HEK293 (cell line): Measurements from ENCODE around the gene APLP2.
A peak's percentile ranks its signal among the peaks of the same experiment; 100 is the strongest.

Experiments
- CTCF ChIA-PET: fragments of 350-600 bp; formaldehyde crosslinking; extraction: SDS; loops from one replicate; lab custom pipeline; 2021; ENCODE audit warnings: antibody characterized with exemption; lab: Yijun Ruan, JAX
- POLR2A ChIA-PET: fragments of 300-600 bp; formaldehyde crosslinking; extraction: SDS; loops from one replicate; lab custom pipeline; 2020; ENCODE audit warnings: antibody characterized with exemption, inconsistent platforms; lab: Yijun Ruan, JAX
- H3K27ac ChIP-seq: fragments of 200-500 bp; sonication (Bioruptor generic); 2 replicates; pipeline ENCODE4 v1.5.1; 2014; ENCODE audit warnings: low read depth, low read length, control low read depth, inconsistent platforms; ENCODE audit errors: extremely low read depth
- H3K36me3 ChIP-seq, 2 experiments: fragments of 200-500 bp in 1 of 2; sonication (Bioruptor generic) in 1 of 2; 1 replicate in 1 of 2; 2 replicates in 1 of 2; pipeline ENCODE4 v1.5.1; 2014 to 2017; ENCODE audit warnings: inconsistent platforms in 2 of 2, low read length in 2 of 2; ENCODE audit not compliant: control insufficient read depth in 2 of 2, insufficient read depth in 1 of 2
- H3K4me1 ChIP-seq: fragments of 200-500 bp; sonication (Bioruptor generic); 2 replicates; pipeline ENCODE4 v1.5.1; 2014; ENCODE audit warnings: mild to moderate bottlenecking, low read length, inconsistent platforms; ENCODE audit not compliant: control insufficient read depth, insufficient read depth
- H3K4me3 ChIP-seq: 2 replicates; pipeline ENCODE4 v1.5.1; 2011; ENCODE audit warnings: low read depth, mild to moderate bottlenecking, control low read depth, low read length, moderate library complexity
- H3K9me3 ChIP-seq: fragments of 200-500 bp; sonication (Bioruptor generic); 2 replicates; pipeline ENCODE4 v1.5.1; 2014; ENCODE audit warnings: low read depth, low read length, inconsistent platforms; ENCODE audit not compliant: control insufficient read depth, insufficient read depth
- PRDM1 ChIP-seq: fragments of 450-650 bp; formaldehyde crosslinking; IDR thresholded peaks from 2 replicates; pipeline ENCODE4; 2016; ENCODE audit warnings: missing biosample characterization, missing genetic modification characterization
- RBAK ChIP-seq: fragments of 450-650 bp; formaldehyde crosslinking; IDR thresholded peaks from 2 replicates; pipeline ENCODE4 v1.5.1; 2016; ENCODE audit warnings: missing biosample characterization, missing genetic modification characterization
- TCF7L2 ChIP-seq: IDR thresholded peaks from 2 replicates; pipeline ENCODE4 v1.6.1; 2011; ENCODE audit warnings: low read depth, mild to moderate bottlenecking, inconsistent platforms, low read length, moderate library complexity, borderline replicate concordance
- YY1 ChIP-seq: fragments of 450-650 bp; formaldehyde crosslinking; IDR thresholded peaks from 2 replicates; pipeline ENCODE4 v1.5.1; 2018; ENCODE audit warnings: missing biosample characterization, missing genetic modification characterization
- ZBTB17 ChIP-seq: fragments of 450-650 bp; formaldehyde crosslinking; IDR thresholded peaks from 2 replicates; pipeline ENCODE4 v1.5.1; 2016; ENCODE audit warnings: missing biosample characterization, missing genetic modification characterization
- ZNF157 ChIP-seq: fragments of 450-650 bp; formaldehyde crosslinking; IDR thresholded peaks from 2 replicates; pipeline ENCODE4 v1.5.1; 2016; ENCODE audit warnings: missing biosample characterization, missing genetic modification characterization
- ZNF302 ChIP-seq: fragments of 450-650 bp; formaldehyde crosslinking; IDR thresholded peaks from 2 replicates; pipeline ENCODE4 v1.5.1; 2016; ENCODE audit warnings: missing biosample characterization, missing genetic modification characterization, low read depth
- ZNF335 ChIP-seq: fragments of 450-650 bp; formaldehyde crosslinking; conservative IDR thresholded peaks from 2 replicates; pipeline ENCODE4 v1.5.1; 2016; ENCODE audit warnings: missing biosample characterization, missing genetic modification characterization
- ZNF366 ChIP-seq: fragments of 450-650 bp; formaldehyde crosslinking; conservative IDR thresholded peaks from 2 replicates; pipeline ENCODE4 v1.5.1; 2016; ENCODE audit warnings: missing biosample characterization, missing genetic modification characterization
- ZNF600 ChIP-seq: fragments of 450-650 bp; formaldehyde crosslinking; IDR thresholded peaks from 2 replicates; pipeline ENCODE4 v1.5.1; 2016; ENCODE audit warnings: missing biosample characterization, missing genetic modification characterization
- TF ChIP-seq, protein P1 (sequence below): fragments of 450-650 bp; formaldehyde crosslinking; IDR thresholded peaks from 2 replicates; pipeline ENCODE4 v1.5.1; 2017; ENCODE audit warnings: missing biosample characterization, missing genetic modification characterization
- TF ChIP-seq, protein P2 (sequence below): fragments of 450-650 bp; formaldehyde crosslinking; IDR thresholded peaks from 2 replicates; pipeline ENCODE4 v1.5.1; 2016; ENCODE audit warnings: missing biosample characterization, missing genetic modification characterization
- TF ChIP-seq, protein P3 (sequence below): fragments of 450-650 bp; formaldehyde crosslinking; IDR thresholded peaks from 2 replicates; pipeline ENCODE4 v1.5.1; 2017; ENCODE audit warnings: missing biosample characterization, missing genetic modification characterization
- TF ChIP-seq, protein P4 (sequence below): fragments of 450-650 bp; formaldehyde crosslinking; IDR thresholded peaks from 2 replicates; pipeline ENCODE4 v1.5.1; 2016; ENCODE audit warnings: missing biosample characterization, missing genetic modification characterization
- TF ChIP-seq, protein P5 (sequence below): fragments of 450-650 bp; formaldehyde crosslinking; IDR thresholded peaks from 2 replicates; pipeline ENCODE4 v1.5.1; 2016; ENCODE audit warnings: missing biosample characterization, missing genetic modification characterization
- TF ChIP-seq, protein P6 (sequence below): fragments of 450-650 bp; formaldehyde crosslinking; IDR thresholded peaks from 2 replicates; pipeline ENCODE4 v1.5.1; 2016; ENCODE audit warnings: missing biosample characterization, missing genetic modification characterization, low read depth

APLP2 gene

DNA sequence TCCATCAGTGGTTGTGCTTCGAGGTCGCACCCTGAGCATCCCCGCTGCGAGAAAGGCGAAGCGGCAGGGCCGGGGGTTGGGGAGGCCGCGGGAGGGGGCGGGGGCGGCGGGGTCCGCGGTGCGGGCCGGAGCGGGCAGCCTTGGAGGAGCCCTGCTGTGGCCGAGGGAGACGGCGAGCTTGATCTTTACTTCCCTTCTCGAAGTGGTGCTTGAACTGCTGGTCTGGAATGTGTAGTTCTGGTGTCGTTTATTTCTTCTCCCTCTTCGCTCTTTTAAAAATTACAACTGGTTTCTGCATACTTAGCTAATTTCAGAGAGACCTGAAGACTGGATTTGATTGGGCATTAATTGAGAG, 1.1 kb downstream of the APLP2 start:
- H3K4me1 ChIP-seq = no peaks in the 10 kb centered on the region
- H3K4me3 ChIP-seq = peak overlapping the region; percentile 93
- H3K9me3 ChIP-seq = no peaks in the 10 kb centered on the region
- TF ChIP-seq ZNF302 (tag by site-specific recombination) = no peak
- TF ChIP-seq ZNF600 = peak; percentile 49; the same call in 1 of the 2 replicates
- peak; percentile 36; the same call in 1 of the 2 replicates for TF ChIP-seq ZNF335
- TF ChIP-seq, protein P1, sequence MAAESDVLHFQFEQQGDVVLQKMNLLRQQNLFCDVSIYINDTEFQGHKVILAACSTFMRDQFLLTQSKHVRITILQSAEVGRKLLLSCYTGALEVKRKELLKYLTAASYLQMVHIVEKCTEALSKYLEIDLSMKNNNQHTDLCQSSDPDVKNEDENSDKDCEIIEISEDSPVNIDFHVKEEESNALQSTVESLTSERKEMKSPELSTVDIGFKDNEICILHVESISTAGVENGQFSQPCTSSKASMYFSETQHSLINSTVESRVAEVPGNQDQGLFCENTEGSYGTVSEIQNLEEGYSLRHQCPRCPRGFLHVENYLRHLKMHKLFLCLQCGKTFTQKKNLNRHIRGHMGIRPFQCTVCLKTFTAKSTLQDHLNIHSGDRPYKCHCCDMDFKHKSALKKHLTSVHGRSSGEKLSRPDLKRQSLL = no peak
- H3K36me3 ChIP-seq = no peaks in the 10 kb centered on the region
- H3K27ac ChIP-seq = peak overlapping the region; percentile 91; the same call in 1 of the 2 replicates
- POLR2A ChIA-PET = interaction anchor here (0.6 to 2.9 kb wide), 5 partner anchors 11 to 152 kb away, joined by 3 to 15 read pairs (median 5); partner anchors contain the start of gene PRDM10
- CTCF ChIA-PET = interaction anchor here (0.6 to 1.7 kb wide), 3 partner anchors 61 to 356 kb away, joined by 4 to 7 read pairs (median 5); no protein-coding TSS in a partner anchor

DNA sequence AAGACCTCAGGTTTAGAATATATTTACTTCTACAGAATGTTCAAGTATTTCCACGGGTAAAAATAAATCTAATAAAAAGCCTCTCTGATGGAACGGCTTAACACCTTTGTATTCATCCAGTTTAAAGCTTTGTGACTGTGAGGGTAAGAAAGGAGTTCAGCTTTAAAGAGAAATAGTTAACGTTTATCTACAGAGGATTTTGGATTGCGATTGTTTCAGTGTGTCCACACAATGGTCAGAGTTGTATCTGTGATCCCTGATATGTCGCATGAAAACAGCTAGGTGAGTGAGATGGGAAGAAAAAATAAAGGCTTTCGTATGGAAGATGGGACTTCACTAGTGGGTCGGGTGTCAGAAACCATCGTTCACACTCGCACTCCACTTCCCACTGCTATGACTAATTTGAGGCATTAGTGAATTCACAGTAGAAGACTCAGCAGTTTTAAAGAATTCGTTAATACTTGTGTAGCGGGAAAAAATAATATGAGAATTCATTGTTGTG, 1.6 kb downstream of the APLP2 start:
- POLR2A ChIA-PET = interaction anchor here (0.6 to 2.9 kb wide), 5 partner anchors 11 to 152 kb away, joined by 3 to 15 read pairs (median 5); partner anchors contain the start of gene PRDM10
- CTCF ChIA-PET = interaction anchor here (0.6 to 1.7 kb wide), 6 partner anchors 33 to 355 kb away, joined by 3 to 7 read pairs (median 4); no protein-coding TSS in a partner anchor

DNA sequence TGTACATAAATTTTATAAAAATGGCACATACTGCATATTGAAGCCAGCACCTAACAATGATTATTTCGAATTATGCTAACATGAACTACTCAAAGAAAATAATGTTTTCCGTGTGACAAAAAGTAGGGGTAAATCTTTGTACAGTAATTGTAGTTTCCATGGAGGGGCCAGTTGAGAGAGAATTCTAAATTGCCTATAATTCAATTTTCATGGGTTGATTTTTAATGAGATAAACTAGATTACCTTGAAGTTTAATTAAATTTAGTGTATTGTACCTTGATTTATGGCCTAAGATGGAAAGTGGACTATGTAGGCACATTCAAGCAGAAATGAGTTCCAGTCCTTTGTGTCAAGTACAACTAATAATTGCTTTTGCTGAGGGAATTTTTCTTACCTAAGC, 5.0 kb downstream of the APLP2 start:
- CTCF ChIA-PET = no interaction called here
- Histone ChIP-seq H3K9me3 (no peaks in the 10 kb centered on the region), H3K27ac (no peak overlapping the region), H3K4me3 (no peak overlapping the region), H3K4me1 (no peaks in the 10 kb centered on the region), H3K36me3 (no peaks in the 10 kb centered on the region)
- POLR2A ChIA-PET = no interaction called here
- TF ChIP-seq, protein P2, sequence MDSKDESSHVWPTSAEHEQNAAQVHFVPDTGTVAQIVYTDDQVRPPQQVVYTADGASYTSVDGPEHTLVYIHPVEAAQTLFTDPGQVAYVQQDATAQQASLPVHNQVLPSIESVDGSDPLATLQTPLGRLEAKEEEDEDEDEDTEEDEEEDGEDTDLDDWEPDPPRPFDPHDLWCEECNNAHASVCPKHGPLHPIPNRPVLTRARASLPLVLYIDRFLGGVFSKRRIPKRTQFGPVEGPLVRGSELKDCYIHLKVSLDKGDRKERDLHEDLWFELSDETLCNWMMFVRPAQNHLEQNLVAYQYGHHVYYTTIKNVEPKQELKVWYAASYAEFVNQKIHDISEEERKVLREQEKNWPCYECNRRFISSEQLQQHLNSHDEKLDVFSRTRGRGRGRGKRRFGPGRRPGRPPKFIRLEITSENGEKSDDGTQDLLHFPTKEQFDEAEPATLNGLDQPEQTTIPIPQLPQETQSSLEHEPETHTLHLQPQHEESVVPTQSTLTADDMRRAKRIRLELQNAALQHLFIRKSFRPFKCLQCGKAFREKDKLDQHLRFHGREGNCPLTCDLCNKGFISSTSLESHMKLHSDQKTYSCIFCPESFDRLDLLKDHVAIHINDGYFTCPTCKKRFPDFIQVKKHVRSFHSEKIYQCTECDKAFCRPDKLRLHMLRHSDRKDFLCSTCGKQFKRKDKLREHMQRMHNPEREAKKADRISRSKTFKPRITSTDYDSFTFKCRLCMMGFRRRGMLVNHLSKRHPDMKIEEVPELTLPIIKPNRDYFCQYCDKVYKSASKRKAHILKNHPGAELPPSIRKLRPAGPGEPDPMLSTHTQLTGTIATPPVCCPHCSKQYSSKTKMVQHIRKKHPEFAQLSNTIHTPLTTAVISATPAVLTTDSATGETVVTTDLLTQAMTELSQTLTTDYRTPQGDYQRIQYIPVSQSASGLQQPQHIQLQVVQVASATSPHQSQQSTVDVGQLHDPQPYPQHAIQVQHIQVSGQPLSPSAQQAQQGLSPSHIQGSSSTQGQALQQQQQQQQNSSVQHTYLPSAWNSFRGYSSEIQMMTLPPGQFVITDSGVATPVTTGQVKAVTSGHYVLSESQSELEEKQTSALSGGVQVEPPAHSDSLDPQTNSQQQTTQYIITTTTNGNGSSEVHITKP (tag by site-specific recombination) = no peak
- TF ChIP-seq, protein P3, sequence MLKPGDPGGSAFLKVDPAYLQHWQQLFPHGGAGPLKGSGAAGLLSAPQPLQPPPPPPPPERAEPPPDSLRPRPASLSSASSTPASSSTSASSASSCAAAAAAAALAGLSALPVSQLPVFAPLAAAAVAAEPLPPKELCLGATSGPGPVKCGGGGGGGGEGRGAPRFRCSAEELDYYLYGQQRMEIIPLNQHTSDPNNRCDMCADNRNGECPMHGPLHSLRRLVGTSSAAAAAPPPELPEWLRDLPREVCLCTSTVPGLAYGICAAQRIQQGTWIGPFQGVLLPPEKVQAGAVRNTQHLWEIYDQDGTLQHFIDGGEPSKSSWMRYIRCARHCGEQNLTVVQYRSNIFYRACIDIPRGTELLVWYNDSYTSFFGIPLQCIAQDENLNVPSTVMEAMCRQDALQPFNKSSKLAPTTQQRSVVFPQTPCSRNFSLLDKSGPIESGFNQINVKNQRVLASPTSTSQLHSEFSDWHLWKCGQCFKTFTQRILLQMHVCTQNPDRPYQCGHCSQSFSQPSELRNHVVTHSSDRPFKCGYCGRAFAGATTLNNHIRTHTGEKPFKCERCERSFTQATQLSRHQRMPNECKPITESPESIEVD (tag by site-specific recombination) = peak; percentile 53
- TF ChIP-seq, all 188 proteins: peak for 1

More for the DNA sequence above, 1.6 kb downstream of the APLP2 start:
- TF ChIP-seq ZBTB17 (tag by site-specific recombination) = peak; percentile 53
- TF ChIP-seq ZNF335 = 0 out of 2 replicates have a peak, but pooled peaks have one; percentile 1
- TF ChIP-seq, protein P4, sequence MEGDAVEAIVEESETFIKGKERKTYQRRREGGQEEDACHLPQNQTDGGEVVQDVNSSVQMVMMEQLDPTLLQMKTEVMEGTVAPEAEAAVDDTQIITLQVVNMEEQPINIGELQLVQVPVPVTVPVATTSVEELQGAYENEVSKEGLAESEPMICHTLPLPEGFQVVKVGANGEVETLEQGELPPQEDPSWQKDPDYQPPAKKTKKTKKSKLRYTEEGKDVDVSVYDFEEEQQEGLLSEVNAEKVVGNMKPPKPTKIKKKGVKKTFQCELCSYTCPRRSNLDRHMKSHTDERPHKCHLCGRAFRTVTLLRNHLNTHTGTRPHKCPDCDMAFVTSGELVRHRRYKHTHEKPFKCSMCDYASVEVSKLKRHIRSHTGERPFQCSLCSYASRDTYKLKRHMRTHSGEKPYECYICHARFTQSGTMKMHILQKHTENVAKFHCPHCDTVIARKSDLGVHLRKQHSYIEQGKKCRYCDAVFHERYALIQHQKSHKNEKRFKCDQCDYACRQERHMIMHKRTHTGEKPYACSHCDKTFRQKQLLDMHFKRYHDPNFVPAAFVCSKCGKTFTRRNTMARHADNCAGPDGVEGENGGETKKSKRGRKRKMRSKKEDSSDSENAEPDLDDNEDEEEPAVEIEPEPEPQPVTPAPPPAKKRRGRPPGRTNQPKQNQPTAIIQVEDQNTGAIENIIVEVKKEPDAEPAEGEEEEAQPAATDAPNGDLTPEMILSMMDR (tag by site-specific recombination) = no peak
- TF ChIP-seq ZNF366 = 0 out of 2 replicates have a peak, but pooled peaks have one; percentile 42
- TF ChIP-seq, protein P5, sequence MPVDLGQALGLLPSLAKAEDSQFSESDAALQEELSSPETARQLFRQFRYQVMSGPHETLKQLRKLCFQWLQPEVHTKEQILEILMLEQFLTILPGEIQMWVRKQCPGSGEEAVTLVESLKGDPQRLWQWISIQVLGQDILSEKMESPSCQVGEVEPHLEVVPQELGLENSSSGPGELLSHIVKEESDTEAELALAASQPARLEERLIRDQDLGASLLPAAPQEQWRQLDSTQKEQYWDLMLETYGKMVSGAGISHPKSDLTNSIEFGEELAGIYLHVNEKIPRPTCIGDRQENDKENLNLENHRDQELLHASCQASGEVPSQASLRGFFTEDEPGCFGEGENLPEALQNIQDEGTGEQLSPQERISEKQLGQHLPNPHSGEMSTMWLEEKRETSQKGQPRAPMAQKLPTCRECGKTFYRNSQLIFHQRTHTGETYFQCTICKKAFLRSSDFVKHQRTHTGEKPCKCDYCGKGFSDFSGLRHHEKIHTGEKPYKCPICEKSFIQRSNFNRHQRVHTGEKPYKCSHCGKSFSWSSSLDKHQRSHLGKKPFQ (tag by site-specific recombination) = peak; percentile 97
- TF ChIP-seq, protein P6, sequence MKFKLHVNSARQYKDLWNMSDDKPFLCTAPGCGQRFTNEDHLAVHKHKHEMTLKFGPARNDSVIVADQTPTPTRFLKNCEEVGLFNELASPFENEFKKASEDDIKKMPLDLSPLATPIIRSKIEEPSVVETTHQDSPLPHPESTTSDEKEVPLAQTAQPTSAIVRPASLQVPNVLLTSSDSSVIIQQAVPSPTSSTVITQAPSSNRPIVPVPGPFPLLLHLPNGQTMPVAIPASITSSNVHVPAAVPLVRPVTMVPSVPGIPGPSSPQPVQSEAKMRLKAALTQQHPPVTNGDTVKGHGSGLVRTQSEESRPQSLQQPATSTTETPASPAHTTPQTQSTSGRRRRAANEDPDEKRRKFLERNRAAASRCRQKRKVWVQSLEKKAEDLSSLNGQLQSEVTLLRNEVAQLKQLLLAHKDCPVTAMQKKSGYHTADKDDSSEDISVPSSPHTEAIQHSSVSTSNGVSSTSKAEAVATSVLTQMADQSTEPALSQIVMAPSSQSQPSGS (tag by site-specific recombination) = no peak
- no peak for TF ChIP-seq TCF7L2
- TF ChIP-seq ZNF157 (tag by site-specific recombination) = no peak
- no peak for TF ChIP-seq RBAK (tag by site-specific recombination)
- TF ChIP-seq PRDM1 (tag by site-specific recombination) = peak; percentile 49
- TF ChIP-seq YY1 = no peak
- Histone ChIP-seq H3K9me3 (no peaks in the 10 kb centered on the region), H3K4me1 (no peaks in the 10 kb centered on the region), H3K27ac (no peak overlapping the region), H3K4me3 (peak overlapping the region; percentile 93), H3K36me3 (no peaks in the 10 kb centered on the region)
